NCI-H2196 treated with DMSO at 0.1 percent for 48 hours (cell line): Measurements from ENCODE around the gene PDZD2.
"Not testable (repeated sequence)": the region's sequence is repeated elsewhere in the genome, so short reads cannot be mapped to it uniquely, and the experiment has no call there.

Experiments
- DNase-seq: peaks from one replicate; lab custom pipeline; 2025; ENCODE audit not compliant: unreplicated experiment; lab: John Stamatoyannopoulos, UW

The PDZD2 gene

GRCh38 chr5:32090755-32091128, 451.8 kb downstream of the PDZD2 start:
- DNase-seq, result no peak

- DNase-seq, result peak; percentile 73
Measured at GRCh38 chr5:32092938-32093812, 454.2 kb downstream of the PDZD2 start.

GRCh38 chr5:32094691-32095090, 455.8 kb downstream of the PDZD2 start:
- no peak for DNase-seq

- DNase-seq, result no peak
Measured at GRCh38 chr5:32095261-32095671, 456.3 kb downstream of the PDZD2 start.

- no peak for DNase-seq
Measured at GRCh38 chr5:32096891-32097595, 458.1 kb downstream of the PDZD2 start.

- no peak for DNase-seq
Measured at GRCh38 chr5:32098291-32098690, 459.4 kb downstream of the PDZD2 start.

- no peak for DNase-seq
Measured at GRCh38 chr5:32098890-32099310, 460.0 kb downstream of the PDZD2 start.

- DNase-seq, result no peak
Measured at GRCh38 chr5:32099486-32100035, 460.6 kb downstream of the PDZD2 start.

- no peak for DNase-seq
Measured at GRCh38 chr5:32100230-32100629, 461.3 kb downstream of the PDZD2 start.

GRCh38 chr5:32100691-32101302, 461.9 kb downstream of the PDZD2 start:
- no peak for DNase-seq

GRCh38 chr5:32102254-32102986, 463.5 kb downstream of the PDZD2 start:
- no peak for DNase-seq

- DNase-seq, result no peak
Measured at GRCh38 chr5:32103521-32103920, 464.6 kb downstream of the PDZD2 start.

- DNase-seq, result no peak
Measured at GRCh38 chr5:32107291-32107690, 468.4 kb downstream of the PDZD2 start.

- no peak for DNase-seq
Measured at GRCh38 chr5:32108167-32108566, 469.2 kb downstream of the PDZD2 start.

GRCh38 chr5:32109236-32109635, 470.3 kb downstream of the PDZD2 start:
- DNase-seq, result no peak

GRCh38 chr5:32110111-32110696, 471.3 kb downstream of the PDZD2 start:
- no peak for DNase-seq

- no peak for DNase-seq
Measured at GRCh38 chr5:32115985-32116384, 477.1 kb downstream of the PDZD2 start.

GRCh38 chr5:32116574-32117313, 477.8 kb downstream of the PDZD2 start:
- no peak for DNase-seq

- not testable (repeated sequence) for DNase-seq
Measured at GRCh38 chr5:32118922-32119321, 480.0 kb downstream of the PDZD2 start.
